OCI-LY1 (cell line): ENCODE measurements around the gene TBX10.

Source experiments
- EZH2 ChIP-seq: fragments of 200-600 bp; sonication (generic), shearing (Covaris generic); IDR thresholded peaks from 2 replicates; pipeline ENCODE4 v1.8.0; 2017; ENCODE audit warnings: borderline replicate concordance, mixed run types, mild to moderate bottlenecking, antibody characterized with exemption, low read length, moderate library complexity, mixed read lengths
- TF ChIP-seq, protein P1 (sequence below): fragments of 200-600 bp; sonication (generic), shearing (Covaris generic); IDR thresholded peaks from 2 replicates; pipeline ENCODE4 v1.5.1; 2017; ENCODE audit warnings: mild to moderate bottlenecking, antibody characterized with exemption, low read length, moderate library complexity, mixed read lengths

DNA sequence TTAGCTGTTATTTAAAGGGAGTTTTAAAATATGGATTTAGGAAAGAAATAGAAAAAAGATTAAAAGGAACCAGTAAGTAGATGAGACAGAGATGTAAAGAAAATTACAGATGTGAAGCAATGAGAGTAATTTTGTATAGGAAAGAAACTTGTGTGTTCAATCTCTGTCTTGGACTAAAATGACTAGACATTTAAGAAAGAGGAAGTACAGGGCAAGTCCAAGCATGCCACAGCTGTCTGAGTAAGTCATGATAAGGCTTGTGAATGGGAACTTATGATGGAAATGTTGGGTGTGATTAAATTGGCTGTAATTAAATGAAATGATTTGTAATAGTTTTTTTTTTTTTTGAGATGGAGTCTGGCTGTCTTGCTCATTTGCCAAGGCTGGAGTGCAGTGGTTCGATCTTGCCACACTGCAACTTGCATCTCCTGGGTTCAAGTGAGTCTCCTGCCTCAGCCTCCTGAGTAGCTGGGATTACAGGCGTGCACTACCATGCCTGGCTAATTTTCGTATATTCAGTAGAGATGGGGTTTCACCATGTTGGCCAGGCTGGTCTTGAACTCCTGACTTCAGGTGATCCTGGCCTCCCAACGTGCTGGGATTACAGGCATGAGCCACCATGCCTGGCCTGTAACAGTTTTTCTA lies 16.8 kb upstream of the TBX10 start:
- TF ChIP-seq, protein P1, sequence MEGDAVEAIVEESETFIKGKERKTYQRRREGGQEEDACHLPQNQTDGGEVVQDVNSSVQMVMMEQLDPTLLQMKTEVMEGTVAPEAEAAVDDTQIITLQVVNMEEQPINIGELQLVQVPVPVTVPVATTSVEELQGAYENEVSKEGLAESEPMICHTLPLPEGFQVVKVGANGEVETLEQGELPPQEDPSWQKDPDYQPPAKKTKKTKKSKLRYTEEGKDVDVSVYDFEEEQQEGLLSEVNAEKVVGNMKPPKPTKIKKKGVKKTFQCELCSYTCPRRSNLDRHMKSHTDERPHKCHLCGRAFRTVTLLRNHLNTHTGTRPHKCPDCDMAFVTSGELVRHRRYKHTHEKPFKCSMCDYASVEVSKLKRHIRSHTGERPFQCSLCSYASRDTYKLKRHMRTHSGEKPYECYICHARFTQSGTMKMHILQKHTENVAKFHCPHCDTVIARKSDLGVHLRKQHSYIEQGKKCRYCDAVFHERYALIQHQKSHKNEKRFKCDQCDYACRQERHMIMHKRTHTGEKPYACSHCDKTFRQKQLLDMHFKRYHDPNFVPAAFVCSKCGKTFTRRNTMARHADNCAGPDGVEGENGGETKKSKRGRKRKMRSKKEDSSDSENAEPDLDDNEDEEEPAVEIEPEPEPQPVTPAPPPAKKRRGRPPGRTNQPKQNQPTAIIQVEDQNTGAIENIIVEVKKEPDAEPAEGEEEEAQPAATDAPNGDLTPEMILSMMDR: no peak
- no peak for TF ChIP-seq EZH2
